ENCODE results near the gene COMMD1. TPM values are rescaled to one million over a fixed set of nuclear protein-coding genes. Genes with fewer than 3 reads are reported as not detected.
"Not testable (repeated sequence)": the region's sequence is repeated elsewhere in the genome, so short reads cannot be mapped to it uniquely, and the experiment has no call there.

COMMD1 gene
- 10 to 100 TPM; 32.7 to 37.8 TPM for total RNA-seq

- CTCF ChIA-PET = interaction anchor here (1.2 kb wide), 1 partner anchor 508 kb away, joined by 3 read pairs; no protein-coding TSS in a partner anchor
- POLR2A ChIA-PET = interaction anchor here (0.5 to 0.6 kb wide), 3 partner anchors 56 to 458 kb away, joined by 3 to 4 read pairs (median 3); no protein-coding TSS in a partner anchor
Measured at GRCh38 chr2:61905372-61906185, at the start of gene COMMD1. TSS of gene COMMD1 (plus strand) at chr2:61905674. CDS start at chr2:61905679, 5 bp downstream.

GRCh38 chr2:61857224-61857623 lies 48.2 kb upstream of the COMMD1 start:
- CTCF ChIA-PET = interaction anchor here (0.7 kb wide), 1 partner anchor 14 kb away, joined by 4 read pairs; no protein-coding TSS in a partner anchor

GRCh38 chr2:61862085-61862484 lies 43.4 kb upstream of the COMMD1 start:
- ChIA-PET POLR2A (no interaction called here), CTCF (no interaction called here)

More at GRCh38 chr2:61857224-61857623, 48.2 kb upstream of the COMMD1 start:
- POLR2A ChIA-PET = no interaction called here

- POLR2A ChIA-PET = interaction anchor here (0.6 to 0.7 kb wide), 2 partner anchors 20 to 821 kb away, joined by 3 to 7 read pairs; no protein-coding TSS in a partner anchor
- CTCF ChIA-PET = interaction anchor here (0.6 to 0.9 kb wide), 2 partner anchors 8 to 12 kb away, joined by 3 to 4 read pairs; no protein-coding TSS in a partner anchor
Measured at GRCh38 chr2:61866482-61867089, 38.9 kb upstream of the COMMD1 start.

- CTCF ChIA-PET = no interaction called here
- POLR2A ChIA-PET = no interaction called here
Measured at GRCh38 chr2:61876400-61876799, 29.1 kb upstream of the COMMD1 start.

- ChIA-PET CTCF (interaction anchor here (1.1 kb wide), 1 partner anchor 11 kb away, joined by 3 read pairs; no protein-coding TSS in a partner anchor), POLR2A (no interaction called here)
Measured at GRCh38 chr2:61877571-61878245, 27.8 kb upstream of the COMMD1 start.

GRCh38 chr2:61878761-61879160 lies 26.7 kb upstream of the COMMD1 start:
- CTCF ChIA-PET = interaction anchor here (1.1 kb wide), 1 partner anchor 13 kb away, joined by 3 read pairs; no protein-coding TSS in a partner anchor
- POLR2A ChIA-PET = no interaction called here

GRCh38 chr2:61879351-61879750 lies 26.1 kb upstream of the COMMD1 start:
- POLR2A ChIA-PET, CTCF ChIA-PET: not testable (repeated sequence)

GRCh38 chr2:61882850-61883249 lies 22.6 kb upstream of the COMMD1 start:
- ChIA-PET POLR2A (interaction anchor here (0.6 kb wide), 1 partner anchor 14 kb away, joined by 3 read pairs; no protein-coding TSS in a partner anchor), CTCF (no interaction called here)

GRCh38 chr2:61885896-61886603 lies 19.4 kb upstream of the COMMD1 start:
- POLR2A ChIA-PET = interaction anchor here (1.2 kb wide), 1 partner anchor 14 kb away, joined by 8 read pairs; no protein-coding TSS in a partner anchor
- CTCF ChIA-PET = interaction anchor here (1.2 kb wide), 1 partner anchor 15 kb away, joined by 3 read pairs; no protein-coding TSS in a partner anchor

- ChIA-PET CTCF (no interaction called here), POLR2A (no interaction called here)
Measured at GRCh38 chr2:61887717-61888266, 17.7 kb upstream of the COMMD1 start.

GRCh38 chr2:61888267-61889055 lies 17.0 kb upstream of the COMMD1 start, which contains the start of gene CCT4:
TSS of gene CCT4 (minus strand) at chr2:61888656. CDS start at chr2:61888507, 149 bp downstream.
- ChIA-PET POLR2A (interaction anchor here (0.7 kb wide), 5 partner anchors 153 to 710 kb away, joined by 5 to 12 read pairs (median 7); no protein-coding TSS in a partner anchor), CTCF (interaction anchor here (0.7 kb wide), 3 partner anchors 16 to 213 kb away, joined by 3 to 4 read pairs (median 3); no protein-coding TSS in a partner anchor)

GRCh38 chr2:61898810-61899209 lies 6.7 kb upstream of the COMMD1 start:
- ChIA-PET POLR2A (no interaction called here), CTCF (no interaction called here)

- CTCF ChIA-PET = no interaction called here
- POLR2A ChIA-PET = no interaction called here
Measured at GRCh38 chr2:61900281-61900680, 5.2 kb upstream of the COMMD1 start.

GRCh38 chr2:61906186-61906470 lies 654 bp downstream of the COMMD1 start:
- CTCF ChIA-PET = no interaction called here
- POLR2A ChIA-PET = interaction anchor here (0.5 kb wide), 1 partner anchor 459 kb away, joined by 4 read pairs; no protein-coding TSS in a partner anchor

- POLR2A ChIA-PET = no interaction called here
- CTCF ChIA-PET = interaction anchor here (1.6 kb wide), 1 partner anchor 10 kb away, joined by 3 read pairs; no protein-coding TSS in a partner anchor
Measured at GRCh38 chr2:61909116-61909515, 3.6 kb downstream of the COMMD1 start.

- ChIA-PET CTCF (no interaction called here), POLR2A (no interaction called here)
Measured at GRCh38 chr2:61910603-61911002, 5.1 kb downstream of the COMMD1 start.

- CTCF ChIA-PET = no interaction called here
- POLR2A ChIA-PET = no interaction called here
Measured at GRCh38 chr2:61911510-61911909, 6.0 kb downstream of the COMMD1 start.

Data from activated CD8-positive, alpha-beta memory T cell treated with anti-CD3 and anti-CD28 coated beads for 36 hours (primary cell).